PC-9 (cell line): ENCODE measurements around the gene MACROD1.

Experiments
- CTCF ChIP-seq: fragments of 200-600 bp; sonication (generic); conservative IDR thresholded peaks from 2 replicates; pipeline ENCODE4 v1.6.1; 2017; ENCODE audit warnings: mixed run types, antibody characterized with exemption, mild to moderate bottlenecking, moderate library complexity
- EZH2 ChIP-seq: fragments of 200-600 bp; sonication (generic); IDR thresholded peaks from 2 replicates; pipeline ENCODE4 v1.8.0; 2017; ENCODE audit warnings: antibody characterized with exemption, low read depth

- TF ChIP-seq CTCF (no peak), EZH2 (no peak)
Measured at GRCh38 chr11:64037027-64037634, 128.8 kb downstream of the MACROD1 start.
